H1 (cell line): ENCODE measurements around the gene BPHL. TPM values are rescaled to one million over a fixed set of nuclear protein-coding genes. Genes with fewer than 3 reads are reported as not detected.

ENCODE experiments used
- CTCF ChIA-PET: fragments of 300-600 bp; sonication (Branson Sonifier 250); formaldehyde crosslinking; loops from one replicate; lab custom pipeline; 2021; ENCODE audit not compliant: partially characterized antibody; lab: Charles Lee
- POLR2A ChIA-PET: fragments of 300-600 bp; sonication (Branson Sonifier 250); formaldehyde crosslinking; loops from one replicate; lab custom pipeline; 2021; ENCODE audit warnings: inconsistent platforms; ENCODE audit not compliant: partially characterized antibody; lab: Charles Lee
- DNase-seq, 2 experiments: peaks; one replicate each; pipeline versions ENCODE4 v3.0.0 to v3.0.0-alpha.2; 2010 to 2022; ENCODE audit warnings: low spot score in 2 of 2, low read depth in 1 of 2, mixed read lengths in 1 of 2
- FAIRE-seq: peaks from 2 replicates; lab custom pipeline; 2011; peaks lifted over from hg19 to GRCh38; lab: Jason Lieb, UNC
- H2AFZ ChIP-seq: 2 replicates; pipeline ENCODE4 v1.8.1; 2012; ENCODE audit warnings: low read length, inconsistent platforms
- H2AK5ac ChIP-seq: 2 replicates; pipeline ENCODE4 v1.6.1; 2013; ENCODE audit warnings: low read depth, low read length
- H2BK120ac ChIP-seq: replicated peaks from 2 replicates; pipeline ENCODE3; 2013; ENCODE audit warnings: low read depth, low read length, inconsistent platforms
- H2BK12ac ChIP-seq: 2 replicates; pipeline ENCODE4 v1.6.1; 2013; ENCODE audit warnings: low read depth, low read length
- H2BK15ac ChIP-seq: 2 replicates; pipeline ENCODE4 v1.6.1; 2013; ENCODE audit warnings: low read length
- H2BK20ac ChIP-seq: 2 replicates; pipeline ENCODE4 v1.6.1; 2013; ENCODE audit warnings: low read length
- H2BK5ac ChIP-seq: 2 replicates; pipeline ENCODE4 v1.6.1; 2013; ENCODE audit warnings: low read depth, low read length
- H3K14ac ChIP-seq: 2 replicates; pipeline ENCODE4 v1.6.1; 2013; ENCODE audit warnings: inconsistent platforms; ENCODE audit not compliant: insufficient read length
- H3K18ac ChIP-seq: 2 replicates; pipeline ENCODE4 v1.6.1; 2013; ENCODE audit warnings: low read length; ENCODE audit errors: extremely low read depth
- H3K23ac ChIP-seq: 2 replicates; pipeline ENCODE4 v1.6.1; 2013; ENCODE audit warnings: inconsistent platforms; ENCODE audit not compliant: insufficient read length
- H3K23me2 ChIP-seq: 2 replicates; pipeline ENCODE4 v1.6.1; 2013; ENCODE audit warnings: low read depth, low read length
- H3K27ac ChIP-seq: 2 replicates; pipeline ENCODE4 v1.6.1; 2011; ENCODE audit warnings: low read depth, low read length, inconsistent platforms
- H3K27me3 ChIP-seq, 4 experiments: replicated peaks in 1 of 4; 1 replicate in 1 of 4; 2 replicates in 3 of 4; pipeline versions ENCODE4 v1.6.1 to v1.8.1; 2011 to 2013; ENCODE audit warnings: low read length in 3 of 4, mild to moderate bottlenecking in 3 of 4, inconsistent platforms in 2 of 4, mixed read lengths in 2 of 4, moderate library complexity in 1 of 4; ENCODE audit not compliant: control insufficient read depth in 3 of 4, insufficient read depth in 3 of 4; ENCODE audit errors: extremely low read depth in 1 of 4
- H3K36me3 ChIP-seq, 4 experiments: 2 replicates each; pipeline versions ENCODE4 v1.6.1 to v1.8.1; 2011 to 2013; ENCODE audit warnings: mild to moderate bottlenecking in 4 of 4, low read length in 3 of 4, moderate library complexity in 2 of 4, control low read depth in 1 of 4, inconsistent platforms in 1 of 4; ENCODE audit not compliant: insufficient read depth in 4 of 4, control insufficient read depth in 2 of 4
- H3K4ac ChIP-seq: replicated peaks from 2 replicates; pipeline ENCODE3; 2013; ENCODE audit warnings: low read length, low read depth, mixed read lengths, inconsistent platforms; ENCODE audit not compliant: insufficient read length
- H3K4me1 ChIP-seq, 4 experiments: replicated peaks in 1 of 4; 1 replicate in 1 of 4; 2 replicates in 3 of 4; pipeline versions ENCODE4 v1.6.1 to v1.8.1; 2011 to 2013; ENCODE audit warnings: low read length in 3 of 4, inconsistent platforms in 2 of 4, mixed read lengths in 1 of 4; ENCODE audit not compliant: insufficient read depth in 4 of 4, control insufficient read depth in 3 of 4
- H3K4me2 ChIP-seq, 2 experiments: 2 replicates each; pipeline versions ENCODE4 v1.6.1 to v1.8.1; 2011 to 2013; ENCODE audit warnings: low read depth in 2 of 2, low read length in 2 of 2, control low read depth in 1 of 2, inconsistent platforms in 1 of 2, mild to moderate bottlenecking in 1 of 2; ENCODE audit not compliant: insufficient read depth in 1 of 2
- H3K4me3 ChIP-seq, 4 experiments: fragments of 200-600, 300-600 bp in 1 of 4; sonication (generic), shearing (Covaris generic), sonication (Bioruptor Twin) in 1 of 4; 2 replicates each; pipeline versions ENCODE4 v1.5.1 to v1.8.1; 2011 to 2016; ENCODE audit warnings: low read length in 4 of 4, low read depth in 3 of 4, control low read depth in 2 of 4, inconsistent platforms in 2 of 4, mild to moderate bottlenecking in 2 of 4, mixed read lengths in 1 of 4, moderate library complexity in 1 of 4; ENCODE audit not compliant: insufficient read depth in 2 of 4; ENCODE audit errors: extremely low read depth in 1 of 4
- H3K56ac ChIP-seq: replicated peaks from 2 replicates; pipeline ENCODE3; 2013; ENCODE audit warnings: low read depth, mild to moderate bottlenecking, mixed read lengths, low read length, inconsistent platforms; ENCODE audit not compliant: insufficient read length
- H3K79me1 ChIP-seq: 2 replicates; pipeline ENCODE4 v1.6.1; 2013; ENCODE audit warnings: low read depth, low read length, control low read depth
- H3K79me2 ChIP-seq, 2 experiments: 2 replicates each; pipeline versions ENCODE4 v1.6.1 to v1.8.1; 2012 to 2013; ENCODE audit warnings: low read length in 2 of 2, mild to moderate bottlenecking in 2 of 2, inconsistent platforms in 1 of 2; ENCODE audit not compliant: insufficient read depth in 2 of 2, control insufficient read depth in 1 of 2
- H3K9ac ChIP-seq, 4 experiments: replicated peaks in 1 of 4; 1 replicate in 1 of 4; 2 replicates in 3 of 4; pipeline versions ENCODE4 v1.6.1 to v1.8.1; 2011 to 2013; ENCODE audit warnings: low read depth in 3 of 4, low read length in 3 of 4, control low read depth in 2 of 4, mild to moderate bottlenecking in 2 of 4, moderate library complexity in 2 of 4, inconsistent platforms in 1 of 4; ENCODE audit errors: extremely low read depth in 1 of 4
- H3K9me3 ChIP-seq, 2 experiments: 2 replicates each; pipeline versions ENCODE4 v1.6.1 to v1.8.1; 2012 to 2013; ENCODE audit warnings: mild to moderate bottlenecking in 2 of 2, moderate library complexity in 2 of 2, control low read depth in 1 of 2, inconsistent platforms in 1 of 2, low read depth in 1 of 2, low read length in 1 of 2, mixed read lengths in 1 of 2; ENCODE audit not compliant: insufficient read depth in 2 of 2
- H4K20me1 ChIP-seq, 2 experiments: replicated peaks in 1 of 2; 2 replicates each; pipeline versions ENCODE3 to v1.8.1; 2011 to 2013; ENCODE audit warnings: inconsistent platforms in 2 of 2, low read length in 2 of 2, mild to moderate bottlenecking in 1 of 2; ENCODE audit not compliant: insufficient read depth in 2 of 2, control insufficient read depth in 1 of 2
- H4K5ac ChIP-seq: 2 replicates; pipeline ENCODE4 v1.6.1; 2013; ENCODE audit warnings: low read length, low read depth, mixed read lengths, inconsistent platforms; ENCODE audit not compliant: insufficient read length
- H4K8ac ChIP-seq: 2 replicates; pipeline ENCODE4 v1.8.0; 2013; ENCODE audit warnings: mild to moderate bottlenecking, moderate library complexity, low read length, inconsistent platforms; ENCODE audit not compliant: insufficient read depth; ENCODE audit errors: extremely low read depth
- H4K91ac ChIP-seq: replicated peaks from 2 replicates; pipeline ENCODE3; 2013; ENCODE audit warnings: low read length, mixed read lengths, inconsistent platforms; ENCODE audit not compliant: insufficient read length
- ASH2L ChIP-seq: fragments of 200-600, 300-600 bp; sonication (generic); IDR thresholded peaks from one replicate; pipeline ENCODE4 v1.7.1; 2017; ENCODE audit warnings: low read length
- CBX5 ChIP-seq: fragments of 300-800, 300-1000 bp; sonication (generic); IDR thresholded peaks from 2 replicates; pipeline ENCODE4 v1.7.1; 2016; ENCODE audit warnings: antibody characterized with exemption, low read length, low read depth
- CEBPB ChIP-seq: IDR thresholded peaks from 2 replicates; pipeline ENCODE4 v1.6.1; 2012; ENCODE audit warnings: low read depth, low read length
- CHD2 ChIP-seq: IDR thresholded peaks from 2 replicates; pipeline ENCODE4 v1.6.1; 2012; ENCODE audit warnings: low read length, improper control_type of control experiment
- CREB1 ChIP-seq: IDR thresholded peaks from 2 replicates; pipeline ENCODE4 v1.6.1; 2012; ENCODE audit warnings: inconsistent platforms
- EZH2 ChIP-seq: fragments of 200-600 bp; sonication (generic); IDR thresholded peaks from 2 replicates; pipeline ENCODE4 v1.7.1; 2012; ENCODE audit warnings: low read depth, mild to moderate bottlenecking, moderate library complexity, low read length, inconsistent platforms; ENCODE audit not compliant: severe bottlenecking
- FOSL1 ChIP-seq: IDR thresholded peaks from 2 replicates; pipeline ENCODE4 v1.6.1; 2011; ENCODE audit warnings: mild to moderate bottlenecking, low read depth, low read length, moderate library complexity; ENCODE audit not compliant: insufficient read depth
- JUND ChIP-seq: IDR thresholded peaks from 2 replicates; pipeline ENCODE4 v1.6.1; 2011; ENCODE audit warnings: mild to moderate bottlenecking, improper control_type of control experiment, low read length
- KDM5A ChIP-seq: fragments of 200-600 bp; IDR thresholded peaks from 2 replicates; pipeline ENCODE4 v1.7.1; 2012; ENCODE audit warnings: mild to moderate bottlenecking, low read length, inconsistent platforms, mixed read lengths
- PHF8 ChIP-seq: fragments of 200-600 bp; sonication (generic); conservative IDR thresholded peaks from 2 replicates; pipeline ENCODE4 v1.7.1; 2012; ENCODE audit warnings: low read depth, mild to moderate bottlenecking, inconsistent platforms, low read length, moderate library complexity
- POU5F1 ChIP-seq: IDR thresholded peaks from 2 replicates; pipeline ENCODE4 v1.6.1; 2011; ENCODE audit warnings: low read depth, mild to moderate bottlenecking, low read length, moderate library complexity
- RXRA ChIP-seq: IDR thresholded peaks from 2 replicates; pipeline ENCODE4 v1.6.1; 2011; ENCODE audit warnings: low read depth, mild to moderate bottlenecking, low read length, moderate library complexity; ENCODE audit not compliant: insufficient read depth
- SIN3A ChIP-seq, 2 experiments: IDR thresholded peaks in 1 of 2; conservative IDR thresholded peaks in 1 of 2; 2 replicates each; pipeline ENCODE4 v1.6.1; 2011 to 2012; ENCODE audit warnings: low read length in 2 of 2, improper control_type of control experiment in 1 of 2, low read depth in 1 of 2, mild to moderate bottlenecking in 1 of 2
- SIX5 ChIP-seq: IDR thresholded peaks from 2 replicates; pipeline ENCODE4 v1.6.1; 2011; ENCODE audit warnings: mild to moderate bottlenecking, low read depth, low read length
- TAF1 ChIP-seq: IDR thresholded peaks from 2 replicates; pipeline ENCODE4 v1.6.1; 2011; ENCODE audit warnings: mild to moderate bottlenecking, low read depth, low read length
- ZNF274 ChIP-seq: IDR thresholded peaks from 2 replicates; pipeline ENCODE4 v1.7.0; 2012; ENCODE audit warnings: low read length, borderline replicate concordance; ENCODE audit errors: extremely low read depth
- WGBS, 2 experiments: shearing (Covaris generic) in 1 of 2; methylation state at CpG; one replicate each; pipeline versions ENCODE4 v1.1.6 to v1.1.7; 2013 to 2015; ENCODE audit warnings: low lambda C conversion rate in 2 of 2, mixed read lengths in 2 of 2, inconsistent platforms in 1 of 2, low coverage in 1 of 2, missing lambda C conversion rate in 1 of 2; ENCODE audit not compliant: insufficient replicate concordance in 2 of 2, insufficient coverage in 1 of 2, insufficient read length in 1 of 2; ENCODE audit errors: extremely low coverage in 1 of 2, missing lambda C conversion rate in 1 of 2; 5-methylcytosine and 5-hydroxymethylcytosine counted together
- polyA plus RNA-seq, 7 experiments: library from polyadenylated mRNA; depleted of rRNA in 3 of 7; stranded (reverse) in 5 of 7; unstranded in 2 of 7; fragments of >200 nt in 5 of 7; fragments of 200-250 nt in 2 of 7; gene quantifications; 1 replicate in 5 of 7; 2 replicates in 1 of 7; 4 replicates in 1 of 7; pipeline versions ENCODE4 v1.2.1 to v1.2.3, GENCODE V29; 2011 to 2013; ENCODE audit warnings: missing spikeins in 2 of 7, mixed read lengths in 2 of 7
- total RNA-seq: library from RNA; stranded (reverse); fragmentation: NEBNext Ultra II Directional; extraction: Animal tissue kit (Norgen Biotek cat#: 25700); gene quantifications from 2 replicates; pipeline ENCODE4 v1.2.1, GENCODE V29; 2021

BPHL gene
- total and polyA plus RNA-seq, 2 of the 8 experiments (the other 6 are each of a cell fraction or from before 2014, with no cell fraction given): 24.4 to 36.4 TPM

- no peaks in the 10 kb centered on the region for H3K79me2 ChIP-seq
- no peak overlapping the region for H3K27ac ChIP-seq
- H4K5ac ChIP-seq: no peak overlapping the region
- no peak overlapping the region for H3K23ac ChIP-seq
- H4K8ac ChIP-seq: no peak overlapping the region
- H3K4me3 ChIP-seq: no peak overlapping the region
- no peak overlapping the region for H2BK120ac ChIP-seq
- no peaks in the 10 kb centered on the region for H3K23me2 ChIP-seq
- H2AK5ac ChIP-seq: no peak overlapping the region
- no peak overlapping the region for H4K91ac ChIP-seq
- POLR2A ChIA-PET: interaction anchor here (0.7 to 1.3 kb wide), 2 partner anchors 9 to 26 kb away, joined by 3 to 5 read pairs; partner anchors contain the start of gene RIPK1
- 92% methylated on average over 2 of the region's 2 CpGs; no CpG with 5 or more reads in 1 of the 2 experiments for WGBS, 2 experiments
- no peak for FAIRE-seq
- H3K79me1 ChIP-seq: no peaks in the 10 kb centered on the region
- H2BK20ac ChIP-seq: no peak overlapping the region
- no peak overlapping the region for H3K14ac ChIP-seq
- no peak for DNase-seq
- H3K36me3 ChIP-seq: peaks cover 10 to 55% (median 31%) of the 10 kb centered on the region in 4 experiments
- no peak overlapping the region for H3K18ac ChIP-seq
- H4K20me1 ChIP-seq: no peaks in the 10 kb centered on the region
- H3K56ac ChIP-seq: no peak overlapping the region
- H3K4me1 ChIP-seq: no peaks in the 10 kb centered on the region
- no peak overlapping the region for H3K4ac ChIP-seq
- peaks cover 28 to 37% of the 10 kb centered on the region in 2 experiments for H3K9me3 ChIP-seq
- no peak overlapping the region for H2BK15ac ChIP-seq
- H3K9ac ChIP-seq: no peak overlapping the region
- H3K4me2 ChIP-seq: no peak overlapping the region
- H3K27me3 ChIP-seq: no peaks in the 10 kb centered on the region
- no peak overlapping the region for H2BK5ac ChIP-seq
- H2BK12ac ChIP-seq: no peak overlapping the region
- no peak overlapping the region for H2AFZ ChIP-seq
- CTCF ChIA-PET: interaction anchor here (0.6 kb wide), 1 partner anchor 295 kb away, joined by 3 read pairs; no protein-coding TSS in a partner anchor
- TF ChIP-seq KDM5A (no peak), PHF8 (no peak), FOSL1 (no peak), EZH2 (no peak), CEBPB (no peak), JUND (no peak), RXRA (no peak), SIX5 (no peak), TAF1 (no peak), ZNF274 (no peak), CHD2 (no peak), CBX5 (no peak), POU5F1 (no peak), CREB1 (no peak), SIN3A (conservative IDR thresholded peaks at IDR 0.05 in 1 of 2, IDR thresholded peaks at IDR 0.05 in 1 of 2; ENCODE audit: low read depth in 1 of 2, low read length in 2 of 2) (no peak), ASH2L (no peak)
Observed at GRCh38 chr6:3094815-3095214, 23.7 kb upstream of the BPHL start.
